A673 (cell line): ENCODE results near the gene DDR2. TPM values are rescaled to one million over a fixed set of nuclear protein-coding genes. Genes with fewer than 3 reads are reported as not detected.

ENCODE experiments used
- BruUV-seq: library from RNA; stranded (reverse); fragments of 400-500 nt; replicated peaks from 2 replicates; lab custom pipeline; 2021; lab: Mats Ljungman, UMichigan
- CTCF ChIA-PET: fragments of 300-600 bp; sonication (Branson Sonifier 250); formaldehyde crosslinking; loops from one replicate; lab custom pipeline; 2022; ENCODE audit warnings: antibody characterized with exemption; lab: Charles Lee
- POLR2A ChIA-PET: fragments of 300-600 bp; sonication (Branson Sonifier 250); formaldehyde crosslinking; loops from one replicate; lab custom pipeline; 2022; ENCODE audit warnings: antibody characterized with exemption; ENCODE audit not compliant: low non-redundant PET; lab: Charles Lee
- DNase-seq: peaks from one replicate; pipeline ENCODE4 v3.0.0-alpha.2; 2015; ENCODE audit warnings: low spot score
- H3K27ac ChIP-seq: fragments of 200-600 bp; sonication (generic); 2 replicates; pipeline ENCODE4 v1.5.1; 2016; ENCODE audit warnings: mixed run types, low read depth, mild to moderate bottlenecking, mixed read lengths, antibody characterized with exemption, low read length; ENCODE audit not compliant: poor library complexity, severe bottlenecking
- H3K27me3 ChIP-seq: fragments of 200-600 bp; sonication (generic); replicated peaks from 2 replicates; pipeline ENCODE4 v1.6.1; 2017; ENCODE audit warnings: mixed run types, low read depth, mild to moderate bottlenecking, mixed read lengths, antibody characterized with exemption, low read length; ENCODE audit not compliant: insufficient read depth, poor library complexity
- H3K36me3 ChIP-seq: fragments of 200-600 bp; sonication (generic); 2 replicates; pipeline ENCODE4 v1.6.1; 2016; ENCODE audit warnings: mixed run types, mild to moderate bottlenecking, mixed read lengths, antibody characterized with exemption, low read length; ENCODE audit not compliant: insufficient read depth, poor library complexity, severe bottlenecking
- H3K4me1 ChIP-seq: fragments of 200-600 bp; sonication (generic); 2 replicates; pipeline ENCODE4 v1.6.1; 2017; ENCODE audit warnings: mixed run types, mild to moderate bottlenecking, mixed read lengths, antibody characterized with exemption, low read length; ENCODE audit not compliant: insufficient read depth, poor library complexity, severe bottlenecking
- H3K4me3 ChIP-seq: fragments of 200-600 bp; sonication (generic); 2 replicates; pipeline ENCODE4 v1.5.1; 2016; ENCODE audit warnings: low read depth, mixed run types, mild to moderate bottlenecking, mixed read lengths, low read length; ENCODE audit not compliant: poor library complexity, severe bottlenecking
- H3K9me3 ChIP-seq: fragments of 200-600 bp; sonication (generic); 2 replicates; pipeline ENCODE4 v1.6.1; 2016; ENCODE audit warnings: mixed run types, low read depth, mild to moderate bottlenecking, mixed read lengths, antibody characterized with exemption, low read length; ENCODE audit not compliant: poor library complexity, severe bottlenecking
- EZH2 ChIP-seq: fragments of 200-600 bp; sonication (generic); IDR thresholded peaks from 2 replicates; pipeline ENCODE4 v1.6.1; 2017; ENCODE audit warnings: borderline replicate concordance, low read depth, mild to moderate bottlenecking, mixed read lengths, antibody characterized with exemption, low read length; ENCODE audit not compliant: poor library complexity, severe bottlenecking
- intact Hi-C: fragments of 100-400 bp; cut with micrococcal nuclease; formaldehyde crosslinking; loops from one replicate; pipeline ENCODE4 v1.10.0; 2022; ENCODE audit not compliant: unreplicated experiment
- total RNA-seq: library from RNA; stranded (reverse); gene quantifications from 2 replicates; pipeline ENCODE4 v1.2.3, GENCODE V29; 2021
- TF ChIP-seq, protein P1 (sequence below): fragments of 300-800, 200-600 bp; sonication (generic); conservative IDR thresholded peaks from 2 replicates; pipeline ENCODE4 v1.5.1; 2017; ENCODE audit warnings: low read depth, mild to moderate bottlenecking, antibody characterized with exemption, low read length, moderate library complexity, mixed read lengths

The DDR2 gene
- total RNA-seq, 1 experiment from 2014 or later: 121 TPM

DNA sequence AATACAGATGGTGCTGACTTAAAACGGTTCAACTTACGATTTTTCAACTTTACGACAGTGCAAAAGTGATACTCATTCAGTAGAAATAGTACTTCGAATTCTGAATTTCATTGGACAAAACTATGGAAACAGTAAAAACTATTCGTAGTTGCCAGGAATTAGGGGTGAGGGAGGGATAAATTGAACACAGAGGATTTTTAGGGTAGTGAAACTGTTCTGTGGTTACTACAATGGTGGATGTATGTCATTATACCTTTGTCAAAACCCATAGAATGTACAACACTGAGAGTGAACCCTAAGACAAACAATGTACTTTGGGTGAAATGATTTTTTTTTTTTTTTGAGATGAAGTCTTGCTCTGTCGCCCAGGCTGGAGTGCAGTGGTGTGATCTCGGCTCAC lies 7.5 kb downstream of the DDR2 start:
- intact Hi-C loops: no loop called here
- ChIA-PET POLR2A (no interaction called here), CTCF (no interaction called here)
- Histone ChIP-seq H3K4me3 (no peak overlapping the region), H3K4me1 (peaks cover 24% of the 10 kb centered on the region), H3K27ac (no peak overlapping the region), H3K36me3 (peaks cover 20% of the 10 kb centered on the region), H3K27me3 (no peaks in the 10 kb centered on the region), H3K9me3 (no peaks in the 10 kb centered on the region)
- BruUV-seq: no TSS peak
- TF ChIP-seq, protein P1, sequence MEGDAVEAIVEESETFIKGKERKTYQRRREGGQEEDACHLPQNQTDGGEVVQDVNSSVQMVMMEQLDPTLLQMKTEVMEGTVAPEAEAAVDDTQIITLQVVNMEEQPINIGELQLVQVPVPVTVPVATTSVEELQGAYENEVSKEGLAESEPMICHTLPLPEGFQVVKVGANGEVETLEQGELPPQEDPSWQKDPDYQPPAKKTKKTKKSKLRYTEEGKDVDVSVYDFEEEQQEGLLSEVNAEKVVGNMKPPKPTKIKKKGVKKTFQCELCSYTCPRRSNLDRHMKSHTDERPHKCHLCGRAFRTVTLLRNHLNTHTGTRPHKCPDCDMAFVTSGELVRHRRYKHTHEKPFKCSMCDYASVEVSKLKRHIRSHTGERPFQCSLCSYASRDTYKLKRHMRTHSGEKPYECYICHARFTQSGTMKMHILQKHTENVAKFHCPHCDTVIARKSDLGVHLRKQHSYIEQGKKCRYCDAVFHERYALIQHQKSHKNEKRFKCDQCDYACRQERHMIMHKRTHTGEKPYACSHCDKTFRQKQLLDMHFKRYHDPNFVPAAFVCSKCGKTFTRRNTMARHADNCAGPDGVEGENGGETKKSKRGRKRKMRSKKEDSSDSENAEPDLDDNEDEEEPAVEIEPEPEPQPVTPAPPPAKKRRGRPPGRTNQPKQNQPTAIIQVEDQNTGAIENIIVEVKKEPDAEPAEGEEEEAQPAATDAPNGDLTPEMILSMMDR: no peak
- DNase-seq: no peak

DNA sequence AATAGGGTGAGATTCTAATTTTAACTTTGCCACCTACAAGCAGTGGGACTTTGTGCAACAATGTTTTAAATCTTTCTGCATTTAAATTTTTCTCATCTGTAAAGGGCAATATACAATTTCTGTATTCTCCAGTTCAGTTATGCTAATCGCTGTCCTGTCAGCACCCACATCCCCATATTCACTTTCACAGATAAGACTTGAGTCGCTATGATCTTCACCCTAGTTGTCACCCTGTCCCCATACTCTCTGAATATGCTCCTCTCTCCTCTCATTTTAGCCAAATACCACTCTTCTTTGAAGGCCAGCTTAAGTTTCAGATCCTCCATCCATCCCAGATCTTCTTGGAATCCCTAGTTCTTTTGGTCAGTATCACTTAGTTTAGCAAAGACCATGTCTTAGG lies 8.8 kb downstream of the DDR2 start:
- TF ChIP-seq EZH2: no peak
- TF ChIP-seq, protein P1: no peak
- peaks cover 26% of the 10 kb centered on the region for H3K36me3 ChIP-seq
- no peak for DNase-seq
- no peaks in the 10 kb centered on the region for H3K9me3 ChIP-seq
- H3K27me3 ChIP-seq: no peaks in the 10 kb centered on the region
- CTCF ChIA-PET: no interaction called here
- intact Hi-C loops: no loop called here
- no TSS peak for BruUV-seq
- H3K27ac ChIP-seq: no peak overlapping the region
- POLR2A ChIA-PET: no interaction called here
- peaks cover 28% of the 10 kb centered on the region for H3K4me1 ChIP-seq
- no peak overlapping the region for H3K4me3 ChIP-seq

DNA sequence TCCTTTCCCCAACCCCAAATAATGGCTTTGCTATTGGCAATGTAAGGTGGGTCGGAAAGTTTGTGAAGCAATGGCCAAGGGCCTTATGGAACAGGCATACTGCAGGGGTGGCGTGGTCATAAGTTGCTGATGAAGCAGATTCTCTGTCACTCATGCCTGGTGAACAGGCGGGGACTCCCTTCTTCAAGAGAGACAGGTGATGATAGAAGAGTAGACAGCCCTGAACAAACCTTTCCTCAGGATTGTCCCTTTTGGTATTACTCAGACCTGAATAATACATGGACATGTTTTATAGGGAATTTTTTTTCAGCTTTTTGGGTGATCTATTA lies 12.7 kb downstream of the DDR2 start:
- Histone ChIP-seq H3K4me1 (peaks cover 52% of the 10 kb centered on the region), H3K27ac (no peak overlapping the region), H3K27me3 (no peaks in the 10 kb centered on the region), H3K36me3 (peaks cover 21% of the 10 kb centered on the region), H3K4me3 (no peak overlapping the region), H3K9me3 (no peaks in the 10 kb centered on the region)
- no peak for DNase-seq
- CTCF ChIA-PET: no interaction called here
- TF ChIP-seq, protein P1: no peak
- no peak for TF ChIP-seq EZH2
- intact Hi-C loops: no loop called here
- BruUV-seq: no TSS peak
- POLR2A ChIA-PET: no interaction called here
